ENCODE measurements around the gene GLIS2.

GLIS2 gene

GRCh38 chr16:4387781-4388180, 71.9 kb downstream of the GLIS2 start:
- Histone ChIP-seq H3K9me3 (ENCODE audit: low read length) (no peaks in the 10 kb centered on the region), H3K79me2 (ENCODE audit: insufficient read depth, low read length) (no peaks in the 10 kb centered on the region), H3K4me1 (ENCODE audit: insufficient read depth, low read length, severe bottlenecking) (peaks cover 13% of the 10 kb centered on the region)

GRCh38 chr16:4388271-4389021, 72.6 kb downstream of the GLIS2 start:
- Histone ChIP-seq H3K9me3 (ENCODE audit: low read length) (no peaks in the 10 kb centered on the region), H3K9ac (ENCODE audit: low read length) (no peak overlapping the region), H3K9me2 (ENCODE audit: low read depth, low read length) (no peaks in the 10 kb centered on the region), H3K36me3 (ENCODE audit: insufficient read depth, low read length) (peaks cover 58% of the 10 kb centered on the region), H3K27me3 (ENCODE audit: insufficient read depth, low read length) (no peaks in the 10 kb centered on the region), H3K27ac (ENCODE audit: low read depth, low read length, poor library complexity, severe bottlenecking) (no peak overlapping the region), H3K4me3 (ENCODE audit: low read depth, low read length, poor library complexity, severe bottlenecking) (no peak overlapping the region), H3K4me2 (ENCODE audit: low read length) (no peak overlapping the region), H2AFZ (ENCODE audit: low read length) (no peak overlapping the region), H4K20me1 (ENCODE audit: insufficient read depth, low read length) (no peaks in the 10 kb centered on the region), H3K4me1 (ENCODE audit: insufficient read depth, low read length, severe bottlenecking) (peaks cover 13% of the 10 kb centered on the region), H3K79me2 (ENCODE audit: insufficient read depth, low read length) (no peaks in the 10 kb centered on the region), H3F3A (ENCODE audit: insufficient read depth, low read length) (no peaks in the 10 kb centered on the region)
- no peak for TF ChIP-seq EZH2 (IDR thresholded peaks at IDR 0.05; ENCODE audit: borderline replicate concordance, low read length)
- no peak for TF ChIP-seq CTCF (IDR thresholded peaks at IDR 0.05; ENCODE audit: low read length)

More at GRCh38 chr16:4387781-4388180, 71.9 kb downstream of the GLIS2 start:
- Histone ChIP-seq H3K27ac (ENCODE audit: low read depth, low read length, poor library complexity, severe bottlenecking) (no peak overlapping the region), H4K20me1 (ENCODE audit: insufficient read depth, low read length) (no peaks in the 10 kb centered on the region), H3K9ac (ENCODE audit: low read length) (no peak overlapping the region), H2AFZ (ENCODE audit: low read length) (no peak overlapping the region), H3K9me2 (ENCODE audit: low read depth, low read length) (no peaks in the 10 kb centered on the region), H3K36me3 (ENCODE audit: insufficient read depth, low read length) (peaks cover 55% of the 10 kb centered on the region), H3K4me2 (ENCODE audit: low read length) (no peak overlapping the region), H3K4me3 (ENCODE audit: low read depth, low read length, poor library complexity, severe bottlenecking) (no peak overlapping the region), H3F3A (ENCODE audit: insufficient read depth, low read length) (no peaks in the 10 kb centered on the region), H3K27me3 (ENCODE audit: insufficient read depth, low read length) (no peaks in the 10 kb centered on the region)
- TF ChIP-seq EZH2 (IDR thresholded peaks at IDR 0.05; ENCODE audit: borderline replicate concordance, low read length) (no peak), CTCF (IDR thresholded peaks at IDR 0.05; ENCODE audit: low read length) (no peak)

Data from OCI-LY1 (cell line).